ENCODE data around the gene PHLDB3. TPM values are rescaled to one million over a fixed set of nuclear protein-coding genes. Genes with fewer than 3 reads are reported as not detected.
A peak's percentile ranks its signal among the peaks of the same experiment; 100 is the strongest.

The PHLDB3 gene
- total and polyA plus RNA-seq, 2 of the 13 experiments (the other 11 are each of a cell fraction or from before 2014, with no cell fraction given): 11.3 to 14.5 TPM

DNA sequence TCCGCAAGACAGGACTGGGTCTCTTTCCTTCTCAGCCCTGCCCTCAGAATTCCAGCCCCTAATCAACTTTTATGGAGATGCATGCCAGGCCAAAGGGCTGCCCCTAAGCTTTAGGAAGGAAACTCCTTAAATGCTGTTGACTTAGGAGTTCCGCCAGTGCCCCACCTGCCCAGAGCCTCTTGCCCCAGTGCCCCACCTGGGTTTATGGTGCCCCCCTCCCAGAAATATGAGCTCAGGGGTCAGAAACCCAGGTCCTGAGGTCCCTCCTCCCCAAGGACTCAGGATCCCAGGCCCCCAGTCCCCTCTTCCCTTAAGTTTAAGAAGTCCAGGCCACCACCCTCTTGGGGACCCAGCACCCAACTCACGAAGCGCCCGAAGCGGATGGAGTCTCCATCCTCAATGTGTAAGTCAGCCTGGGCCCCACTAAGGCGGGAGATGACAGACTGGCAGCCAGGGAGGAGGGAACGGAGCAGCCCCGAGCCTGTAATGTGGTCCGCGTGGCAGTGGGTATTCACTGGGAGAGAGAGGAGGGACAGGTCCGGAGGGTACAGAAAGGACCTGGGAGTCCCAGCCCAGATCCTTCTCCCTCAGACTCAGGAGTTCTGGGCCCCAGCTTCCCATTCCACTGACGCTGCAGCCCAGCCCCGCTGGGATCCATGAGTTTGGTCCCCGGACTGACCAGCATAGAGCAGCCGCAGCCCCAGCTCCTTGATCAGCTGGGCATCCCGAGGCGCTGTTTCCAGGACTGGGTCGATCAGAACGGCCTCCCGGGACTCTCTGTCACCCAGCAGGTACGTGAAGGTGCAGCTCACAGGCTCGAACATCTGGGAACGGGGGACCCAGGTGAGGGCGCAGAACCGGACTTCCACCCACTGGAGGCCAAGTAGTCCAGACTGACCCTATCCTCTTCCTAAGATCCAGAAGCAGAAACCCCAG is 21.6 kb upstream of the PHLDB3 start (continued):
- TF ChIP-seq, protein P1, sequence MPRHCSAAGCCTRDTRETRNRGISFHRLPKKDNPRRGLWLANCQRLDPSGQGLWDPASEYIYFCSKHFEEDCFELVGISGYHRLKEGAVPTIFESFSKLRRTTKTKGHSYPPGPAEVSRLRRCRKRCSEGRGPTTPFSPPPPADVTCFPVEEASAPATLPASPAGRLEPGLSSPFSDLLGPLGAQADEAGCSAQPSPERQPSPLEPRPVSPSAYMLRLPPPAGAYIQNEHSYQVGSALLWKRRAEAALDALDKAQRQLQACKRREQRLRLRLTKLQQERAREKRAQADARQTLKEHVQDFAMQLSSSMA (CRISPR knock-in tag; IDR thresholded peaks at IDR 0.05): 0 out of 2 replicates have a peak, but pooled peaks have one; percentile 10
- TF ChIP-seq SIN3A (IDR thresholded peaks at IDR 0.05; ENCODE audit: borderline replicate concordance, low read depth, low read length): no peak; the same call in 1 of the 2 replicates
- TF ChIP-seq ZNF790 (CRISPR knock-in tag; IDR thresholded peaks at IDR 0.05; ENCODE audit: borderline replicate concordance): peak; percentile 42; the same call in 1 of the 2 replicates
- TF ChIP-seq, protein P2, sequence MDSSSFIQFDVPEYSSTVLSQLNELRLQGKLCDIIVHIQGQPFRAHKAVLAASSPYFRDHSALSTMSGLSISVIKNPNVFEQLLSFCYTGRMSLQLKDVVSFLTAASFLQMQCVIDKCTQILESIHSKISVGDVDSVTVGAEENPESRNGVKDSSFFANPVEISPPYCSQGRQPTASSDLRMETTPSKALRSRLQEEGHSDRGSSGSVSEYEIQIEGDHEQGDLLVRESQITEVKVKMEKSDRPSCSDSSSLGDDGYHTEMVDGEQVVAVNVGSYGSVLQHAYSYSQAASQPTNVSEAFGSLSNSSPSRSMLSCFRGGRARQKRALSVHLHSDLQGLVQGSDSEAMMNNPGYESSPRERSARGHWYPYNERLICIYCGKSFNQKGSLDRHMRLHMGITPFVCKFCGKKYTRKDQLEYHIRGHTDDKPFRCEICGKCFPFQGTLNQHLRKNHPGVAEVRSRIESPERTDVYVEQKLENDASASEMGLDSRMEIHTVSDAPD (CRISPR knock-in tag; IDR thresholded peaks at IDR 0.05): no peak
- TF ChIP-seq, protein P3, sequence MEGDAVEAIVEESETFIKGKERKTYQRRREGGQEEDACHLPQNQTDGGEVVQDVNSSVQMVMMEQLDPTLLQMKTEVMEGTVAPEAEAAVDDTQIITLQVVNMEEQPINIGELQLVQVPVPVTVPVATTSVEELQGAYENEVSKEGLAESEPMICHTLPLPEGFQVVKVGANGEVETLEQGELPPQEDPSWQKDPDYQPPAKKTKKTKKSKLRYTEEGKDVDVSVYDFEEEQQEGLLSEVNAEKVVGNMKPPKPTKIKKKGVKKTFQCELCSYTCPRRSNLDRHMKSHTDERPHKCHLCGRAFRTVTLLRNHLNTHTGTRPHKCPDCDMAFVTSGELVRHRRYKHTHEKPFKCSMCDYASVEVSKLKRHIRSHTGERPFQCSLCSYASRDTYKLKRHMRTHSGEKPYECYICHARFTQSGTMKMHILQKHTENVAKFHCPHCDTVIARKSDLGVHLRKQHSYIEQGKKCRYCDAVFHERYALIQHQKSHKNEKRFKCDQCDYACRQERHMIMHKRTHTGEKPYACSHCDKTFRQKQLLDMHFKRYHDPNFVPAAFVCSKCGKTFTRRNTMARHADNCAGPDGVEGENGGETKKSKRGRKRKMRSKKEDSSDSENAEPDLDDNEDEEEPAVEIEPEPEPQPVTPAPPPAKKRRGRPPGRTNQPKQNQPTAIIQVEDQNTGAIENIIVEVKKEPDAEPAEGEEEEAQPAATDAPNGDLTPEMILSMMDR (CRISPR knock-in tag; IDR thresholded peaks at IDR 0.05): 0 out of 2 replicates have a peak, but pooled peaks have one; percentile 9
- no peak for TF ChIP-seq NFYB (CRISPR knock-in tag; IDR thresholded peaks at IDR 0.05)
- no peak for TF ChIP-seq BRCA1 (CRISPR knock-in tag; IDR thresholded peaks at IDR 0.05)
- TF ChIP-seq ZNF878 (CRISPR knock-in tag; IDR thresholded peaks at IDR 0.05): no peak
- TF ChIP-seq SIN3B (IDR thresholded peaks at IDR 0.05; ENCODE audit: low read length): no peak
- no peak for TF ChIP-seq NAIF1 (CRISPR knock-in tag; IDR thresholded peaks at IDR 0.05; ENCODE audit: borderline replicate concordance)
- TF ChIP-seq ZNF564 (CRISPR knock-in tag; IDR thresholded peaks at IDR 0.05): no peak
- TF ChIP-seq ZNF44 (CRISPR knock-in tag; IDR thresholded peaks at IDR 0.05): peak; percentile 24; the same call in 1 of the 2 replicates
- TF ChIP-seq, protein P4, sequence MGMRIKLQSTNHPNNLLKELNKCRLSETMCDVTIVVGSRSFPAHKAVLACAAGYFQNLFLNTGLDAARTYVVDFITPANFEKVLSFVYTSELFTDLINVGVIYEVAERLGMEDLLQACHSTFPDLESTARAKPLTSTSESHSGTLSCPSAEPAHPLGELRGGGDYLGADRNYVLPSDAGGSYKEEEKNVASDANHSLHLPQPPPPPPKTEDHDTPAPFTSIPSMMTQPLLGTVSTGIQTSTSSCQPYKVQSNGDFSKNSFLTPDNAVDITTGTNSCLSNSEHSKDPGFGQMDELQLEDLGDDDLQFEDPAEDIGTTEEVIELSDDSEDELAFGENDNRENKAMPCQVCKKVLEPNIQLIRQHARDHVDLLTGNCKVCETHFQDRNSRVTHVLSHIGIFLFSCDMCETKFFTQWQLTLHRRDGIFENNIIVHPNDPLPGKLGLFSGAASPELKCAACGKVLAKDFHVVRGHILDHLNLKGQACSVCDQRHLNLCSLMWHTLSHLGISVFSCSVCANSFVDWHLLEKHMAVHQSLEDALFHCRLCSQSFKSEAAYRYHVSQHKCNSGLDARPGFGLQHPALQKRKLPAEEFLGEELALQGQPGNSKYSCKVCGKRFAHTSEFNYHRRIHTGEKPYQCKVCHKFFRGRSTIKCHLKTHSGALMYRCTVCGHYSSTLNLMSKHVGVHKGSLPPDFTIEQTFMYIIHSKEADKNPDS (CRISPR knock-in tag; IDR thresholded peaks at IDR 0.05): no peak
- no peak for TF ChIP-seq ZNF572 (CRISPR knock-in tag; IDR thresholded peaks at IDR 0.05)
- no peak for TF ChIP-seq RAD21 (CRISPR knock-in tag; IDR thresholded peaks at IDR 0.05)
- TF ChIP-seq ZNF552 (CRISPR knock-in tag; IDR thresholded peaks at IDR 0.05; ENCODE audit: borderline replicate concordance): no peak
- TF ChIP-seq PITX1 (CRISPR knock-in tag; IDR thresholded peaks at IDR 0.05): 0 out of 2 replicates have a peak, but pooled peaks have one; percentile 4
- no peak; the same call in 1 of the 2 replicates for TF ChIP-seq ZNF703 (CRISPR knock-in tag; IDR thresholded peaks at IDR 0.05; ENCODE audit: borderline replicate concordance)
- 0 out of 2 replicates have a peak, but pooled peaks have one; percentile 63 for TF ChIP-seq PAWR (CRISPR knock-in tag; IDR thresholded peaks at IDR 0.05; ENCODE audit: borderline replicate concordance)
- TF ChIP-seq ZNF678 (CRISPR knock-in tag; IDR thresholded peaks at IDR 0.05): no peak
- no peak for TF ChIP-seq SKI (IDR thresholded peaks at IDR 0.05; ENCODE audit: partially characterized antibody)
- TF ChIP-seq, protein P5, sequence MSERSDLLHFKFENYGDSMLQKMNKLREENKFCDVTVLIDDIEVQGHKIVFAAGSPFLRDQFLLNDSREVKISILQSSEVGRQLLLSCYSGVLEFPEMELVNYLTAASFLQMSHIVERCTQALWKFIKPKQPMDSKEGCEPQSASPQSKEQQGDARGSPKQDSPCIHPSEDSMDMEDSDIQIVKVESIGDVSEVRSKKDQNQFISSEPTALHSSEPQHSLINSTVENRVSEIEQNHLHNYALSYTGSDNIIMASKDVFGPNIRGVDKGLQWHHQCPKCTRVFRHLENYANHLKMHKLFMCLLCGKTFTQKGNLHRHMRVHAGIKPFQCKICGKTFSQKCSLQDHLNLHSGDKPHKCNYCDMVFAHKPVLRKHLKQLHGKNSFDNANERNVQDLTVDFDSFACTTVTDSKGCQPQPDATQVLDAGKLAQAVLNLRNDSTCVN (CRISPR knock-in tag; IDR thresholded peaks at IDR 0.05; ENCODE audit: borderline replicate concordance): 0 out of 2 replicates have a peak, but pooled peaks have one; percentile 16
